ENCODE results near the gene RAB26.

The RAB26 gene

GRCh38 chr16:2142942-2143877, 5.2 kb upstream of the RAB26 start:
- DNase-seq (ENCODE audit: low read depth) = no peak

GRCh38 chr16:2143878-2144485, 4.4 kb upstream of the RAB26 start:
- no peak for DNase-seq (ENCODE audit: low read depth)

- no peak for DNase-seq (ENCODE audit: low read depth)
Observed at GRCh38 chr16:2145843-2146242, 2.6 kb upstream of the RAB26 start.

- no peak for DNase-seq (ENCODE audit: low read depth)
Observed at GRCh38 chr16:2147378-2147777, 1.0 kb upstream of the RAB26 start.

- no peak for DNase-seq (ENCODE audit: low read depth)
Observed at GRCh38 chr16:2148714-2149629, 547 bp downstream of the RAB26 start.

- no peak for DNase-seq (ENCODE audit: low read depth)
Observed at GRCh38 chr16:2149630-2150417, 1.4 kb downstream of the RAB26 start.

- no peak for DNase-seq (ENCODE audit: low read depth)
Observed at GRCh38 chr16:2150418-2151187, 2.2 kb downstream of the RAB26 start.

GRCh38 chr16:2151188-2152091, 3.0 kb downstream of the RAB26 start:
- DNase-seq (ENCODE audit: low read depth) = no peak

GRCh38 chr16:2152695-2153506, 4.5 kb downstream of the RAB26 start:
- DNase-seq (ENCODE audit: low read depth) = no peak

GRCh38 chr16:2154533-2155090, 6.2 kb downstream of the RAB26 start:
- DNase-seq (ENCODE audit: low read depth) = no peak

GRCh38 chr16:2155091-2155950, 6.9 kb downstream of the RAB26 start, which contains the start of gene TRAF7:
Gene TRAF7, plus strand, starts transcription at chr16:2155782. Its CDS starts 8,139 bp downstream, at chr16:2163921.
- DNase-seq (ENCODE audit: low read depth) = peak; percentile 99

- no peak for DNase-seq (ENCODE audit: low read depth)
Observed at GRCh38 chr16:2155977-2156848, 7.8 kb downstream of the RAB26 start.

- no peak for DNase-seq (ENCODE audit: low read depth)
Observed at GRCh38 chr16:2156849-2157224, 8.4 kb downstream of the RAB26 start.

GRCh38 chr16:2157480-2158261, 9.2 kb downstream of the RAB26 start:
- no peak for DNase-seq (ENCODE audit: low read depth)

- no peak for DNase-seq (ENCODE audit: low read depth)
Observed at GRCh38 chr16:2158262-2158638, 9.8 kb downstream of the RAB26 start.

All from HS-27A (cell line).